ENCODE data around the gene PDHX.

Gene PDHX

DNA sequence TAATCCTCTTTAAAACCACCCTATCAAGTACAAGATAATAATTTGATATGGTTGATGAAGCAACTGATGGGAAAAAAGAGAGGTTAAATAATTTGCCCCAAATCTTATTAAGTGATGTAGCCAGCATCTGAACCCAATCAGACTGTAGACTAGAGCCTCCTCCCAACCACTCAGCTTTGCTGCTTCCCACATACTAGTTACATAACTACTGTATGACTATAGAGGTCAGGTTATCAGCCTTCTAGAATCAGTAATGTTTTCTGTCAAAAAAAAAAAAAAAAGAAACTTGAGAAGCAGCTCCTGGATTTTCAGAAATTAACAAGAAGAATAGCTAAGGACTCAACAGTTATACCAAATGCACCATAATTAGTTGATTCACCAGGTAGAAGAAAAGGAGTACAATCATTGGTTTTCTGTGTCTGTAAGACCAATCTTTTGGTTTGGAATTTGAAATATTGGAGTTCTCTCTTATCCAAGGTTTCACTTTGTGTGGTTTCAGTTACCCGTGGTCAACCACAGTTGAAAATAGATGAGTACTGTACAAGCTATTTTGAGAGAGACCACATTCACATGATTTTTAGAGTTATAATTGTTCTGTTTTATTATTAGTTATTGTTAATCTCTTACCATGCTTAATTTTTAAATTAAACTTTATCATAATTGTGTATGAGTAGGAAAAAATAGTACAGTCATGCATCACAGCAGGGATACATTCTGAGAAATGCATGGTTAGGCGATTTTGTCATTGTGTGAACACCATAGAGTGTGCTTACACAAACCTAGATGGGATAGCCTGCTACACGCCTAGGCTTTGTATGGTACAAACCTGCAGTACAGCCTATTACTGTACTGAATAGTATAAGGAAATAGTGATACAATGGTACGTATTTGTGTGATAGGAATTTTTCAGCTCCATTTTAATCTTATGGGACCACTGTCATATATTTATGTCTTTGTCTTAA lies 72.2 kb downstream of the PDHX start:
- DNase-seq (ENCODE audit: low read depth in 3 of 3, low spot score in 1 of 3), result no peak

GRCh38 chr11:34990916-34991315 lies 74.5 kb downstream of the PDHX start:
- no peak for DNase-seq (ENCODE audit: low read depth in 3 of 3, low spot score in 1 of 3)

GRCh38 chr11:34994854-34995253 lies 78.4 kb downstream of the PDHX start:
- DNase-seq (ENCODE audit: low read depth in 3 of 3, low spot score in 1 of 3), result no peak

DNA sequence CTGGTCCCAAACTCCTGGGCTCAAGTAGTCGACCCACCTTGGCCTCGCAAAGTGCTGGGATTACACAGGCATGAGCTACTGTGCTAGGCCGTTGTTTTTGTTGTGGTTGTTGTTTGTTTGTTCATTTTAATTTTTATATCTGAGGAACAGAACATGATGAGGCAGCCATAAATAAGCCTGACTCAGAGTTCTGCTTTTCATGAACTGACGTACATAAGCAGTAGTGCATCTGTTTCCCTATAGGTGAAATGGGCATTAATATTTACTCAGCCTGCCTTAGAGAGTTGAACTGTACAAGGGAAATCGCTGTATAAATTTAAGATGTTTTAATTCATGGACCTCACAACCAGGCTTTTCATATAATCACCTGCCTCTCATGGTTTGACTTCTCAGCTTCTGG lies 80.5 kb downstream of the PDHX start:
- no peak for DNase-seq (ENCODE audit: low read depth in 3 of 3, low spot score in 1 of 3)

- DNase-seq (ENCODE audit: low read depth in 3 of 3, low spot score in 1 of 3), result no peak
Observed at GRCh38 chr11:34997952-34998528, 81.6 kb downstream of the PDHX start.

DNA sequence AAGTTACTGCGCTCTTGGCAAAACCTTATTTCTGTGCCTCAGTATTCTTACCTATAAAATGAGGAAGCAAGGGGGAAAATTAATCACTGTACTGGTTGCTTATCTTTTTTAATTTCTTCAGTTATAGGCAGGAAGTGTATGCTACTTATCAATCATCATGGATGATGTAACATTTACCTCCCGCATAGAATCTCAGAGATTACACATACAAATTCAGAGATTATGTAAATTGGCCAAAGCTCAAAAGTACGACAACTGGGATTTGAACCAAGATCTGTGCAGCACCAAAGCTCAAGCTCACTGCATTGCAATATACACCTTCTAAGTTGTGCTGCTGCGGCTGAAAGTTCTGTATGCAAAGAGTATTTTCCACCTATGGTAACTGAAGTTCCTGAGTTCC lies 83.0 kb downstream of the PDHX start:
- DNase-seq (ENCODE audit: low read depth in 3 of 3, low spot score in 1 of 3), result no peak

- DNase-seq (ENCODE audit: low read depth in 3 of 3, low spot score in 1 of 3), result no peak
Observed at GRCh38 chr11:35003186-35003585, 86.8 kb downstream of the PDHX start.

DNA sequence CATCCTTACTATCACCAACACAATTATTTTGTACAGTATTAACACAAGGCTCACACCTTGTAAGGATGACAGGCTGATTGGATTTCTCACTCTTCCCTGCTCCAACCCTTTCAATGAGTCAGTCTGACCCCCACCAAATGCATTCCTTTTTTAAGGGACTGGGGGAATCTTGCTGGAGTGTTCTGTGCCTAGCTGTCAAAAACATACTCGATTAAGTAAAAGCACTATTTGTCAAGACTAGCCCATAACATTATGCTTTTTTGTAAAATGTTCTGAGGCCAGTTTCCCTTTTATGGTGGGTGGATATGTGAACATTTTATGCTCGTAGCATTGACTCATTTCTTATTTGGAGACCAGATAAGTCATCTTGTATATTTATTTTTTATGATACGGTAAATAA lies 87.2 kb downstream of the PDHX start:
- DNase-seq (ENCODE audit: low read depth in 3 of 3, low spot score in 1 of 3), result no peak

- DNase-seq (ENCODE audit: low read depth in 3 of 3, low spot score in 1 of 3), result no peak
Observed at GRCh38 chr11:35005141-35005780, 88.8 kb downstream of the PDHX start.

GRCh38 chr11:35006389-35007128 lies 90.1 kb downstream of the PDHX start:
- no peak for DNase-seq (ENCODE audit: low read depth in 3 of 3, low spot score in 1 of 3)

DNA sequence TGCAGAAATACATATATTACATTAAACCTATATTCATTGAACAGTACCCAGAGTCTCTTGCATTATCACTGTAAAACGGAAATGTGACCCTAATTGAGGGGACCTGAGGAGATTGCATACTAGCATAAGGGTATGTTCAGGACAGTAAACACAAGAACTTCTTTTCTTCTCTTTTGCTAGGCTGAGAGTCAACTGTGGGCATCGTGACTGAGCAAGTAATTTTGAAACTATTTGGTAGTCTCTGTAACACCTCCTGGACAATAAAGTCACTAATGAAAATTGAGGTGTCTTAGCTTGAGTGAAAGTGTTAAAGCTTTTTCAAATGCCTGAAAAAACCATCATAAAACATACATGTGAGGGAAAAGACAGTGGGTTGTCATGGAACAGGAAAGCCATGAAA lies 90.9 kb downstream of the PDHX start:
- DNase-seq (ENCODE audit: low read depth in 3 of 3, low spot score in 1 of 3), result no peak

DNA sequence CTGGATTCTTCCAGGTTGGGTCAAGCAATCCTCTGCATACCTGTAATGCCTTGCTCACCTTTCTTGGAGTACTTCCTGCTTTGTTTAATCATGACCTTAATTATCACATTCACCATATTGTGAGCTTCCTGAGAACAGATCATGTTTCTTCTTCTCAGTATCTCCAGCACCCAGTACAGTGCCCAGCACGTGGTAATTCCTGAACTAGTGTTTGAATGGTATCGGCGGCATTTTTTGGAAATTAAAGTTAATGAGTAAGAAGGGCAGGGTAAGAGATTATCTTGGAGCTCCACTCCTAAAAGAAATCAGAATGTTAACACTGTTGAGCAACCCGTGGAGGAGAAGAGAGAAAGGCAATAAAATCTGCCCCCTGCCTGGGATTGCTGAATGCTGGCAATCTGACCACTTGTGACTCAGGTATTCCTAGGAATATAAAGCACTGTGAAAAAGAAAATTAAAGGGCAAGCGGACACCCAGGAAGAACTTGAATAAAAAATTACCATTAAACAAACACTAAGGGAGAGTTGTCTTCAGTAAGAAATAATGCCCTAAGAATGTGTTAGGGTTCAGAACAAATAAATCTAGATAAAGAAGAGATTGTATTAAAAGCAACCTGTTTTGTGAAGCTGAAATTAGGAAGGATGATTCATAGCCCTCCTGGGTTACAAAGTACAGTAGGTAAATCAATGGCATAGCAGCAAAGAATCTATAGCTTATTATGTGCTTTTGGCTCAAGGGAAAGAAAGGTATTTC lies 92.9 kb downstream of the PDHX start:
- DNase-seq (ENCODE audit: low read depth in 3 of 3, low spot score in 1 of 3), result no peak

DNA sequence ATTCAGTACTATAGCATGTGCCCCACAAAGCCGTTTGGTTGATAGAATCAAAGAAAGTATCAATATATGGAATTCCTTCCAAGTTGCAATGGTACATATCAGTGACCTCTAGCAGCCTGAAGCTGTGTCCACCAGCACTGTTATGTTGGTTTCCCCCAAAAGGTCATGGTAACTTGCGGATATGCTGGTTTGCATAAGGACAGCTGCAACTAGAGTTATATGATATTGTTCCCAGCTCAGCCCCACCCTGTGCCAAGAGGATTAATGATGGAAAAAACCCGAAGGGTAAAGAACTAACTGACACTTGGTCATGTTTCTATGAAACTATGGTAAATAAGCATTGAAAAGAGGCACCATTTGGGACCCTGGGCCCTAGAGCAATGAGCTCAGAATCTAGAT lies 93.5 kb downstream of the PDHX start:
- DNase-seq (ENCODE audit: low read depth in 3 of 3, low spot score in 1 of 3), result no peak

DNA sequence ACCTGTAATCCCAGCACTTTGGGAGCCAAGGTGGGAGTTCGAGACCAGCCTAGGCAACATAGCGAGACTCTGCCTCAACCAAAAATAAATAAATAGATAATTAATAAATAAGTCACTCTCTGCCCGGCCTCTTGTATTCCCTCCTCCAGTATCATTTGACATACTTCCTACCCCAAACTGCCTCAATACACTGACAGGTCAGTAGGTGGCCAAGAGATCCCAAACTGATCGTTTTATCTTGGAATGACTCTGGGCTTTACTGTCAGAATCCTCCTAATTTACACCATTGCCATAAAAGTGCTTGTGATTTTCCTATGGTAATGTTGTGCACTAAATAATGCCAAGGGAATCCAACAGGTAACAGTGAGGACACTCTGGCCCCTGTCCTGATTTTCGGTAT lies 94.2 kb downstream of the PDHX start:
- DNase-seq (ENCODE audit: low read depth in 3 of 3, low spot score in 1 of 3), result no peak

DNA sequence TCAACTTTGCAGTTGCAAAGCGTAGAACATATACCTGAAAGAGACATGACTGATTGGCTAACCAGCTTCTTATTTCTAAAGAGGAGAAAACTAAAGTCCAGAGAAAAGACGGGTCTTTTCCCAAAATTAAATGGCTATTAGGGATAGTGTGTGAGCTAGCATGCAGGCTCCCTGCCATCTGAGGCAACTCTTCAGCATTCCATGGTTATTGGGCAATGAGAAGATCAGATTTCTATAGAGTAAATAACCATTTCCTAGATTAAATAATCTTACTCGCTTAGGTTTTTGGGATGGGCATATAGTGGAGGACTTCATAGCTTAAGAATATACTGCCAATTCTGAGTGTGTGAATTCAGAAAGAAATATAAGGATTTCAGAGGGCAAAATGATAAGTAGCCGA lies 95.0 kb downstream of the PDHX start:
- DNase-seq (ENCODE audit: low read depth in 3 of 3, low spot score in 1 of 3), result no peak

DNA sequence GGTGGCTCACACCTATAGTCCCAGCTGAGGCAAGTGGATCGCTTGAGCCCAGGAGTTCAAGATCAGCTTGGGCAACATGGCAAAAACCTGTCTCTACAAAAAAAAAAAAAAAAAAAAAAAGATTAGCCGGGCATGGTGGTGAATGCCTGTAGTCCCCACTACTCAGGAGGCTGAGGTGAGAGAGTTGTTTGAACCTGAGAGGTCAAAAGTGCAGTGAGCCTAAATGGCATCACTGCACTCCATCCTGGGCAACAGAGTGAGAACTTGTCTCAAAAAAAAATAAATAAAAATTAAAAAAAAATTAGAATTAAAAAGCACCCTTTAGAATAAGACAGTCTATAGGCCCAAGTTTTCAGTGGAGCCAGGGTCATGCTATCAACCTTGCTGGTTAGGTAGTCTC lies 95.5 kb downstream of the PDHX start:
- no peak for DNase-seq (ENCODE audit: low read depth in 3 of 3, low spot score in 1 of 3)

GRCh38 chr11:35012467-35013191 lies 96.2 kb downstream of the PDHX start:
- no peak for DNase-seq (ENCODE audit: low read depth in 3 of 3, low spot score in 1 of 3)

- peak in 1 of 3 donors; percentile 24 for DNase-seq (ENCODE audit: low read depth in 3 of 3, low spot score in 1 of 3)
Observed at GRCh38 chr11:35013514-35014233, 97.3 kb downstream of the PDHX start.

DNA sequence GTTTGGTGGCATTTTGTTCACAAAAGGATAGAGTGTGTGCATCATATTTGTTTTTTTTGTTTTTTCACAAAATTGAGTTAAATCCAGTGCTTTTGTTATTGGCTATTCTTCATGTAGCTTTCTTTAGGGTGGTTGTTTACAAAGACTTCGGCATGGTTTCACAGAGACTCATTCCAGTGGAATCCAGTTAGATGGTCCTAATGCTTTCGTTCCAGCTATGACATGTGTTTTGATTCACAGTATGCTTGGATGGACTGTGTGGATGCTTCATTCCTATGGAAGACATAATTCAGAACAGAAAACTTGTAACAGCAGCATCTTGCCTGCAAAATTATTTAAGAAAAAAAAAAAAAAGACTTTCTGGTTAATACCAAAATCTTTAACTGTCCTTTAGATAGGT lies 97.9 kb downstream of the PDHX start:
- DNase-seq (ENCODE audit: low read depth in 3 of 3, low spot score in 1 of 3), result no peak
